GM23338 (cell line): ENCODE measurements around the gene ERGIC3. TPM values are rescaled to one million over a fixed set of nuclear protein-coding genes. Genes with fewer than 3 reads are reported as not detected.

Experiments
- ATAC-seq: fragments of 200-7000 bp; cut with Tn5 transposase; 3 replicates; pipeline ENCODE4 v1.9.1; 2020
- DNase-seq: peaks from one replicate; pipeline ENCODE4 v3.0.0-alpha.2; 2015; ENCODE audit warnings: low spot score
- H2AFZ ChIP-seq: fragments of 200-600 bp; sonication (generic); 2 replicates; pipeline ENCODE4 v1.8.0; 2016; ENCODE audit warnings: antibody characterized with exemption, mild to moderate bottlenecking, moderate library complexity
- H3F3A ChIP-seq: fragments of 200-600 bp; sonication (generic); replicated peaks from 2 replicates; pipeline ENCODE4 v1.8.0; 2017; ENCODE audit warnings: antibody characterized with exemption, mixed run types, low read depth
- H3K27ac ChIP-seq: fragments of 200-600 bp; sonication (generic); 2 replicates; pipeline ENCODE4 v1.6.1; 2016; ENCODE audit warnings: low read depth
- H3K27me3 ChIP-seq: fragments of 200-600 bp; sonication (generic); 2 replicates; pipeline ENCODE4 v1.8.0; 2016; ENCODE audit warnings: mild to moderate bottlenecking, mixed run types, moderate library complexity; ENCODE audit not compliant: insufficient read depth
- H3K36me3 ChIP-seq: fragments of 200-600 bp; sonication (generic); 2 replicates; pipeline ENCODE4 v1.8.0; 2016; ENCODE audit warnings: mild to moderate bottlenecking; ENCODE audit not compliant: insufficient read depth
- H3K4me1 ChIP-seq: fragments of 200-600 bp; sonication (generic); 2 replicates; pipeline ENCODE4 v1.8.0; 2016; ENCODE audit warnings: mild to moderate bottlenecking, moderate library complexity; ENCODE audit not compliant: insufficient read depth
- H3K4me2 ChIP-seq: fragments of 200-600 bp; sonication (generic); 2 replicates; pipeline ENCODE4 v1.7.1; 2017; ENCODE audit warnings: mixed run types
- H3K4me3 ChIP-seq: fragments of 200-600 bp; sonication (generic); 2 replicates; pipeline ENCODE4 v1.6.1; 2016; ENCODE audit warnings: mixed run types
- H3K79me2 ChIP-seq: fragments of 200-600 bp; sonication (generic); replicated peaks from 2 replicates; pipeline ENCODE4 v1.8.0; 2017; ENCODE audit warnings: mild to moderate bottlenecking; ENCODE audit not compliant: insufficient read depth
- H3K9me2 ChIP-seq: fragments of 200-600 bp; sonication (generic); 2 replicates; pipeline ENCODE4 v1.8.0; 2017; ENCODE audit not compliant: insufficient read depth
- H4K20me1 ChIP-seq: fragments of 200-600 bp; sonication (generic); replicated peaks from 2 replicates; pipeline ENCODE4 v1.8.0; 2017; ENCODE audit warnings: mild to moderate bottlenecking; ENCODE audit not compliant: insufficient read depth
- H3K27ac Mint-ChIP-seq: 2 replicates; pipeline ENCODE4 v1.8.0; 2020; ENCODE audit warnings: inconsistent platforms, mild to moderate bottlenecking, moderate library complexity, mixed read lengths
- H3K27me3 Mint-ChIP-seq: 3 replicates; pipeline ENCODE4 v1.8.0; 2022; ENCODE audit warnings: low read depth, mild to moderate bottlenecking, moderate library complexity, mixed read lengths, inconsistent platforms; ENCODE audit not compliant: insufficient read depth, poor library complexity
- H3K36me3 Mint-ChIP-seq: 3 replicates; pipeline ENCODE4 v1.8.0; 2021; ENCODE audit warnings: low read depth, mild to moderate bottlenecking, inconsistent platforms, moderate library complexity, mixed read lengths
- H3K4me1 Mint-ChIP-seq: 3 replicates; pipeline ENCODE4 v1.8.0; 2020; ENCODE audit warnings: mild to moderate bottlenecking, inconsistent platforms, mixed read lengths
- H3K4me3 Mint-ChIP-seq: 3 replicates; pipeline ENCODE4 v1.8.0; 2021; ENCODE audit warnings: moderate library complexity, mild to moderate bottlenecking, inconsistent platforms, mixed read lengths
- H3K9me3 Mint-ChIP-seq: 3 replicates; pipeline ENCODE4 v1.8.0; 2020; ENCODE audit warnings: moderate library complexity, mild to moderate bottlenecking, inconsistent platforms, mixed read lengths
- CREB1 ChIP-seq: fragments of 250-450 bp; sonication (Bioruptor Pico); IDR thresholded peaks from 2 replicates; pipeline ENCODE4 v1.5.0; 2020; ENCODE audit warnings: low read depth, mild to moderate bottlenecking, moderate library complexity
- CTCF ChIP-seq, 2 experiments: fragments of 200-600 bp in 1 of 2; sonication (generic) in 1 of 2; conservative IDR thresholded peaks; 2 replicates each; pipeline versions ENCODE4 v1.5.1 to v1.6.1; 2016 to 2017; ENCODE audit warnings: antibody characterized with exemption in 2 of 2, low read depth in 2 of 2, mild to moderate bottlenecking in 2 of 2, moderate library complexity in 1 of 2
- EZH2 ChIP-seq: fragments of 200-600 bp; sonication (generic); IDR thresholded peaks from one replicate; pipeline ENCODE4 v1.8.0; 2017; ENCODE audit warnings: antibody characterized with exemption, mild to moderate bottlenecking, low read depth; ENCODE audit not compliant: unreplicated experiment
- JUNB ChIP-seq: IDR thresholded peaks from one replicate; pipeline ENCODE4 v1.6.1; 2016; ENCODE audit warnings: antibody characterized with exemption; ENCODE audit not compliant: unreplicated experiment
- NANOG ChIP-seq: IDR thresholded peaks from 2 replicates; pipeline ENCODE4 v1.6.1; 2016; ENCODE audit warnings: antibody characterized with exemption, borderline replicate concordance
- STAT1 ChIP-seq: IDR thresholded peaks from one replicate; pipeline ENCODE4 v1.6.1; 2016; ENCODE audit warnings: antibody characterized with exemption; ENCODE audit not compliant: unreplicated experiment
- ZNF462 ChIP-seq: fragments of 250-450 bp; sonication (Bioruptor Pico); IDR thresholded peaks from 2 replicates; pipeline ENCODE4 v1.5.0; 2020; ENCODE audit warnings: mild to moderate bottlenecking, moderate library complexity
- polyA plus RNA-seq: library from polyadenylated mRNA; unstranded; fragments of >200 nt; fragmentation: Nextera tagmentation; extraction: Ambion mirVana; gene quantifications from 2 replicates; pipeline ENCODE4 v1.2.1, GENCODE V29; 2016
- total RNA-seq: library from RNA; depleted of rRNA; stranded (reverse); fragments of >200 nt; shearing (Covaris generic); gene quantifications from 2 replicates; pipeline ENCODE4 v1.2.3, GENCODE V29; 2014
- TF ChIP-seq, protein P1 (sequence below): IDR thresholded peaks from one replicate; pipeline ENCODE4 v1.6.1; 2018; ENCODE audit warnings: antibody characterized with exemption; ENCODE audit not compliant: unreplicated experiment
- TF ChIP-seq, protein P2 (sequence below): IDR thresholded peaks from 2 replicates; pipeline ENCODE4 v1.6.1; 2016; ENCODE audit warnings: antibody characterized with exemption

Gene ERGIC3
- total and polyA plus RNA-seq, 2 experiments from 2014 or later = 139 to 147 TPM

DNA sequence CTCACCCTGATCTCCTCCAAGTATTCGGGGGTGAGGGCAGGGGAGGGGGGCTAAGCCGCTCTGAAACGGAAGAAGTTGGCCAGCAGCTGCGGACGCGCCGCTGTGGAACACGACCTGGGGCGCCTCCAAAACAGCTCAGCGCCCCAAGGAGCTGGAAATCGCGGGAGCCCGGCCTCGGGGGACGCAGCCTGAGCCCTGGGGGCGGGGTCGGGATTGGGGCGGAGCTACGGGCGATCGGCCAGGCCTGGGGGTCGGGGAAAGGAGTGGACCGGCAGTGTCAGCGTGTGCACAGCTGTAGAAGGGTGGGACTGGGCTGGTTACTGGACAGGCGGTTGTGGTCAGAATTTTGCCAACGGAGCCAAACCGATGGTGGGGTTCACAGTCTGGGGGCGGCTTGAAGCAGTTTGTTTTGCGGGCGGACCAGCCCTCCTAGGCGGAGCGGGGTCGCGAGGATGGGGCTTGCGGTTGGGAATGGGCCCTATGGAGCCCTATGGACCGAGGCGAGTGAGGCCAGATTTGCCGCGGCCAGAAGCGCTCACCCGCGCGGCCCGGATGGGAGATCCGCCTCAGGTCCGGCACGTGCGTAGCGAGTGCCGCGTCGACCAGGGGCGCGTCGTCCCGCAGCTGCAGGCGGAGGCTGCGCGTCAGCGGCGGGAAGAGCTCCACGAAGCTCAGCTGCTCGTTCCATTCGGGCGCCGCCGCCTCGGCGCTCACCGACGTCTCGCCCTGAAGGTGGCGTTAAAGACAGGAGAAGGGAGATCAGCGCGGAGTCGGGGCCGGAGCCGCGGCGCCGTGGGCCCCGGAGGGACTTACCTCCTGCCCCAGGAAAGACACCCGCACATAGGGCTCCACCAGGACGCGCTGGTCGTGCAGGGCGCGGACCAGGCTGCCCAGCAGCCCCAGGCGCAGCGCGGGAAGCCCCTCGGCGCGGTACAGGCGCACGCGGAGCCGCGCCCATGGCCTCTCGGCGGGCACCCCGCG, 59.4 kb downstream of the ERGIC3 start:
- Histone ChIP-seq H3K27me3 (peaks cover 48% of the 10 kb centered on the region), H4K20me1 (no peaks in the 10 kb centered on the region), H3K4me3 (peak overlapping the region; percentile 80), H2AFZ (peak overlapping the region; percentile 98), H3F3A (no peaks in the 10 kb centered on the region), H3K4me1 (peaks cover 4% of the 10 kb centered on the region), H3K9me2 (no peaks in the 10 kb centered on the region), H3K27ac (no peak overlapping the region), H3K79me2 (no peaks in the 10 kb centered on the region), H3K4me2 (peak overlapping the region; percentile 97), H3K36me3 (no peaks in the 10 kb centered on the region)
- H3K27me3 Mint-ChIP-seq = peaks cover 50% of the 10 kb centered on the region
- TF ChIP-seq, protein P1, sequence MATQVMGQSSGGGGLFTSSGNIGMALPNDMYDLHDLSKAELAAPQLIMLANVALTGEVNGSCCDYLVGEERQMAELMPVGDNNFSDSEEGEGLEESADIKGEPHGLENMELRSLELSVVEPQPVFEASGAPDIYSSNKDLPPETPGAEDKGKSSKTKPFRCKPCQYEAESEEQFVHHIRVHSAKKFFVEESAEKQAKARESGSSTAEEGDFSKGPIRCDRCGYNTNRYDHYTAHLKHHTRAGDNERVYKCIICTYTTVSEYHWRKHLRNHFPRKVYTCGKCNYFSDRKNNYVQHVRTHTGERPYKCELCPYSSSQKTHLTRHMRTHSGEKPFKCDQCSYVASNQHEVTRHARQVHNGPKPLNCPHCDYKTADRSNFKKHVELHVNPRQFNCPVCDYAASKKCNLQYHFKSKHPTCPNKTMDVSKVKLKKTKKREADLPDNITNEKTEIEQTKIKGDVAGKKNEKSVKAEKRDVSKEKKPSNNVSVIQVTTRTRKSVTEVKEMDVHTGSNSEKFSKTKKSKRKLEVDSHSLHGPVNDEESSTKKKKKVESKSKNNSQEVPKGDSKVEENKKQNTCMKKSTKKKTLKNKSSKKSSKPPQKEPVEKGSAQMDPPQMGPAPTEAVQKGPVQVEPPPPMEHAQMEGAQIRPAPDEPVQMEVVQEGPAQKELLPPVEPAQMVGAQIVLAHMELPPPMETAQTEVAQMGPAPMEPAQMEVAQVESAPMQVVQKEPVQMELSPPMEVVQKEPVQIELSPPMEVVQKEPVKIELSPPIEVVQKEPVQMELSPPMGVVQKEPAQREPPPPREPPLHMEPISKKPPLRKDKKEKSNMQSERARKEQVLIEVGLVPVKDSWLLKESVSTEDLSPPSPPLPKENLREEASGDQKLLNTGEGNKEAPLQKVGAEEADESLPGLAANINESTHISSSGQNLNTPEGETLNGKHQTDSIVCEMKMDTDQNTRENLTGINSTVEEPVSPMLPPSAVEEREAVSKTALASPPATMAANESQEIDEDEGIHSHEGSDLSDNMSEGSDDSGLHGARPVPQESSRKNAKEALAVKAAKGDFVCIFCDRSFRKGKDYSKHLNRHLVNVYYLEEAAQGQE = no peak
- no peak for TF ChIP-seq EZH2
- TF ChIP-seq NANOG = no peak
- no peak for TF ChIP-seq STAT1
- no peak for TF ChIP-seq ZNF462
- TF ChIP-seq, protein P2, sequence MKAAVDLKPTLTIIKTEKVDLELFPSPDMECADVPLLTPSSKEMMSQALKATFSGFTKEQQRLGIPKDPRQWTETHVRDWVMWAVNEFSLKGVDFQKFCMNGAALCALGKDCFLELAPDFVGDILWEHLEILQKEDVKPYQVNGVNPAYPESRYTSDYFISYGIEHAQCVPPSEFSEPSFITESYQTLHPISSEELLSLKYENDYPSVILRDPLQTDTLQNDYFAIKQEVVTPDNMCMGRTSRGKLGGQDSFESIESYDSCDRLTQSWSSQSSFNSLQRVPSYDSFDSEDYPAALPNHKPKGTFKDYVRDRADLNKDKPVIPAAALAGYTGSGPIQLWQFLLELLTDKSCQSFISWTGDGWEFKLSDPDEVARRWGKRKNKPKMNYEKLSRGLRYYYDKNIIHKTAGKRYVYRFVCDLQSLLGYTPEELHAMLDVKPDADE = no peak
- peak; percentile 83 for TF ChIP-seq CREB1 (CRISPR knock-in tag)
- peak; percentile 13 to 50; a peak in 2 of 4 replicates for TF ChIP-seq CTCF (conservative IDR thresholded peaks at IDR 0.05; ENCODE audit: low read depth in 2 of 2)
- no peak for TF ChIP-seq JUNB
- peaks cover 18% of the 10 kb centered on the region for H3K4me1 Mint-ChIP-seq
- H3K4me3 Mint-ChIP-seq = peak overlapping the region; percentile 80
- no peaks in the 10 kb centered on the region; the same call in 2 of the 3 replicates for H3K9me3 Mint-ChIP-seq
- no peaks in the 10 kb centered on the region; the same call in 1 of the 3 replicates for H3K36me3 Mint-ChIP-seq
- DNase-seq (peak; percentile 86), ATAC-seq (peak; percentile 70)
- no peak overlapping the region for H3K27ac Mint-ChIP-seq
